Esophagus muscularis mucosa (tissue), 4 donors: ENCODE measurements around the gene SLC12A7. TPM values are rescaled to one million over a fixed set of nuclear protein-coding genes. Genes with fewer than 3 reads are reported as not detected.

Source experiments
- DNase-seq: peaks from one replicate; pipeline ENCODE4 v3.0.0-alpha.2; 2017; ENCODE audit errors: extremely low spot score
- H3K27ac ChIP-seq, 4 donors: fragments of 200-600 bp; sonication (generic); replicated peaks in 1 of 4; 1 replicate in 3 of 4; 2 replicates in 1 of 4; pipeline ENCODE4 v1.5.1; 2016 to 2019; ENCODE audit warnings: mild to moderate bottlenecking in 1 of 4
- H3K27me3 ChIP-seq, 4 donors: fragments of 200-600 bp; sonication (generic); one replicate each; pipeline versions ENCODE4 v1.5.1 to v1.6.0; 2016 to 2019
- H3K36me3 ChIP-seq, 4 donors: fragments of 200-600 bp; sonication (generic); one replicate each; pipeline ENCODE4 v1.5.1; 2016 to 2019
- H3K4me1 ChIP-seq, 4 donors: fragments of 200-600 bp; sonication (generic); one replicate each; pipeline ENCODE4 v1.5.1; 2016 to 2019
- H3K4me3 ChIP-seq, 4 donors: fragments of 200-600 bp; sonication (generic); 1 replicate in 2 of 4; 2 replicates in 2 of 4; pipeline ENCODE4 v1.5.1; 2016 to 2019; ENCODE audit warnings: mild to moderate bottlenecking in 4 of 4, moderate library complexity in 1 of 4
- H3K9me3 ChIP-seq, 4 donors: fragments of 200-600 bp; sonication (generic); 1 replicate in 3 of 4; 2 replicates in 1 of 4; pipeline ENCODE4 v1.5.1; 2016 to 2019
- CTCF ChIP-seq, 3 experiments: fragments of 200-600 bp in 2 of 3; fragments of 450-650 bp in 1 of 3; sonication (generic) in 2 of 3; IDR thresholded peaks; one replicate each; pipeline ENCODE4 v1.5.1; 2017 to 2019; ENCODE audit warnings: antibody characterized with exemption in 3 of 3, mild to moderate bottlenecking in 2 of 3, moderate library complexity in 1 of 3
- EP300 ChIP-seq: sonication (generic); formaldehyde crosslinking; IDR thresholded peaks from one replicate; pipeline ENCODE4 v1.6.1; 2017; ENCODE audit warnings: antibody characterized with exemption
- POLR2A ChIP-seq: fragments of 450-650 bp; IDR thresholded peaks from one replicate; pipeline ENCODE4 v1.6.1; 2017; ENCODE audit warnings: antibody characterized with exemption, moderate library complexity, mild to moderate bottlenecking, low read depth
- POLR2AphosphoS5 ChIP-seq, 2 donors: sonication (generic); formaldehyde crosslinking; IDR thresholded peaks; one replicate each; pipeline ENCODE4 v1.6.1; 2017; ENCODE audit warnings: antibody characterized with exemption in 2 of 2
- WGBS: methylation state at CpG from one replicate; pipeline ENCODE4 v1.1.5; 2018; 5-methylcytosine and 5-hydroxymethylcytosine counted together
- intact Hi-C: fragments of 100-400 bp; cut with DNase I; formaldehyde crosslinking; loops from one replicate; pipeline ENCODE4 v1.15.1; 2023
- total RNA-seq, 4 donors: library from RNA; depleted of rRNA; stranded (reverse); fragments of >200 nt; gene quantifications; one replicate each; pipeline versions ENCODE4 v1.1.0 to v1.2.1, GENCODE V29; 2016

The SLC12A7 gene
- total RNA-seq, 4 donors from 2014 or later = 21.6 to 35.8 (median 25.4) TPM

DNA sequence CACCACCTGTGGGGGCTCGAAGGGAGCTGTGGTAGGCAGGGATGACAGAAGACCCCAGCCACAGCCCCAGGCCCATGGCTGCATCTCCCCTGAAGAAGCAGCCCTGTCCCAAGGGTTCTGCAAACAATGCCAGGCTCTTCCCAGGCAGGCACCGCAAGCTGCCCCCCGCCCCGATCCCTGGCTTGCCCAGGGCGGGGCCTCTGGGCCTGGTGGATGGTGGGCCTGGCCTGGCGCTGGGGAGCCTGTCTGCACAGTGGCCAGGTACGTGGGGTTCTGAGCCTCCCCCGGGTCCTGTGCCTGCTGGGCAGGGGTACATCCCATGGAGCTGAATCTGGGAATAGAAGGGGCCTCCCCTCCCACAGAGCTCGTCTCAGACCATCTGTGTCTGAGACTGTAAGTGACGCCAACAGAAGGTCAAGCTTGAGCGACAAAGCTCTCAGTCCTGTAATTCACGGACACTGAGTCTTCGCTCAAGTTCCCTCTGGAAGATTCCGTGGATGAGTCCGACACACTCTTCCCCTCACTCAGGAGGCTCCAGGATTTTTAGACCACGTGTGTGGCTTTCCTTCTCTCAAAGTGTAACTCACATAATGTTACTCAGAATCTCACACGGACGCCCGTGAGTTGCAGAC, 4.4 kb upstream of the SLC12A7 start:
- TF ChIP-seq POLR2A (no peak), CTCF (IDR thresholded peaks at IDR 0.05) (no peak), EP300 (no peak), POLR2AphosphoS5 (IDR thresholded peaks at IDR 0.05) (no peak)
- no peak for DNase-seq
- Histone ChIP-seq H3K4me1 (peaks cover 17 to 34% (median 22%) of the 10 kb centered on the region in 4 donors), H3K9me3 (no peaks in the 10 kb centered on the region), H3K27ac (no peak overlapping the region), H3K4me3 (no peak overlapping the region), H3K36me3 (no peaks in the 10 kb centered on the region), H3K27me3 (no peaks in the 10 kb centered on the region)
- WGBS = 96% methylated on average over 12 of the region's 19 CpGs
- intact Hi-C loops = loop anchor here (10.0 kb wide), 1 partner anchor 111 kb away; the partner anchor contains the start of gene NKD2

GRCh38 chr5:1115123-1115815, 3.4 kb upstream of the SLC12A7 start:
- DNase-seq = no peak

GRCh38 chr5:1113805-1114586, 2.1 kb upstream of the SLC12A7 start:
- Histone ChIP-seq H3K4me3 (no peak overlapping the region), H3K9me3 (no peaks in the 10 kb centered on the region), H3K27me3 (no peaks in the 10 kb centered on the region), H3K36me3 (no peaks in the 10 kb centered on the region), H3K27ac (no peak overlapping the region), H3K4me1 (peaks cover 25 to 46% (median 36%) of the 10 kb centered on the region in 4 donors)
- 90% methylated on average over 17 of the region's 19 CpGs for WGBS
- TF ChIP-seq POLR2AphosphoS5 (IDR thresholded peaks at IDR 0.05) = no peak
- no peak for TF ChIP-seq POLR2A
- no peak for TF ChIP-seq CTCF (IDR thresholded peaks at IDR 0.05)
- no peak for DNase-seq
- intact Hi-C loops = loop anchor here (10.0 kb wide), 1 partner anchor 109 kb away; the partner anchor contains the start of gene NKD2

More at GRCh38 chr5:1115123-1115815, 3.4 kb upstream of the SLC12A7 start:
- Histone ChIP-seq H3K36me3 (no peaks in the 10 kb centered on the region), H3K4me1 (peaks cover 17 to 41% (median 29%) of the 10 kb centered on the region in 4 donors), H3K4me3 (no peak overlapping the region), H3K9me3 (no peaks in the 10 kb centered on the region), H3K27ac (no peak overlapping the region), H3K27me3 (no peaks in the 10 kb centered on the region)
- intact Hi-C loops = loop anchor here (10.0 kb wide), 1 partner anchor 110 kb away; the partner anchor contains the start of gene NKD2
- TF ChIP-seq POLR2A = no peak
- no peak for TF ChIP-seq CTCF (IDR thresholded peaks at IDR 0.05)
- WGBS = 97% methylated on average over 13 of the region's 23 CpGs

DNA sequence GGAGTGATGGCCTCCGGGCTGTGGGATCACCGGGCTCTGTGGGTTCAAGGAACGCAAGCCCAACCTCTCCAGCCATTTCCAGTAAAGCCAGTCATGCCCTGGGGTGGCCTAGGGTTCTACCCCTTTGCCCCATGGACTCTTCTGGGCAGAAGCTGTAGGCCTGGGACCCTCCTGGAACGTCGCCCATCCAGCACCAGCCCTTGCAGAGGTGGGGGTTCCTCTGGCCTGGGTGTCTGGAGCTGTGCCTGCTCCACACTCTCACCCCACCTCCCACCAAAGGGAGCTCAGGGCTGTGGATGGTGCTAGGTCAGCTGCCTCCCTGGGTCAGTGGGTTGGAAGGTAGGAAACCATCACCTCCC, 1.4 kb upstream of the SLC12A7 start:
- Histone ChIP-seq H3K27me3 (no peaks in the 10 kb centered on the region), H3K27ac (no peak overlapping the region), H3K4me1 (peaks cover 25 to 46% (median 36%) of the 10 kb centered on the region in 4 donors), H3K36me3 (no peaks in the 10 kb centered on the region), H3K4me3 (no peak overlapping the region), H3K9me3 (no peaks in the 10 kb centered on the region)
- WGBS = no CpG with 5 or more reads among the region's 5 CpGs
- no peak for TF ChIP-seq POLR2AphosphoS5 (IDR thresholded peaks at IDR 0.05)
- no peak for TF ChIP-seq EP300
- no peak for TF ChIP-seq POLR2A
- no peak for TF ChIP-seq CTCF (IDR thresholded peaks at IDR 0.05)
- intact Hi-C loops = loop anchor here (10.0 kb wide), 1 partner anchor 109 kb away; the partner anchor contains the start of gene NKD2
- no peak for DNase-seq
